Neural progenitor cell (in vitro differentiated cells): ENCODE data around the gene GUCY1A2. TPM values are rescaled to one million over a fixed set of nuclear protein-coding genes. Genes with fewer than 3 reads are reported as not detected.
A peak's percentile ranks its signal among the peaks of the same experiment; 100 is the strongest.

ENCODE experiments used
- DNase-seq: peaks from one replicate; pipeline ENCODE4 v3.0.0-alpha.2; 2016; ENCODE audit warnings: low spot score
- H2AFZ ChIP-seq: fragments of 200-600 bp; sonication (generic); replicated peaks from 2 replicates; pipeline ENCODE4 v1.6.1; 2016; ENCODE audit warnings: antibody characterized with exemption
- H3F3A ChIP-seq: fragments of 200-600 bp; sonication (generic); 2 replicates; pipeline ENCODE4 v1.6.1; 2016; ENCODE audit warnings: antibody characterized with exemption, low read depth
- H3K27ac ChIP-seq: fragments of 200-600 bp; sonication (generic); 2 replicates; pipeline ENCODE4 v1.5.1; 2016; ENCODE audit warnings: mild to moderate bottlenecking
- H3K27me3 ChIP-seq: fragments of 200-600 bp; sonication (generic); 2 replicates; pipeline ENCODE4 v1.6.1; 2016; ENCODE audit warnings: mild to moderate bottlenecking, moderate library complexity
- H3K36me3 ChIP-seq: fragments of 200-600 bp; sonication (generic); 2 replicates; pipeline ENCODE4 v1.5.1; 2016
- H3K4me1 ChIP-seq: fragments of 200-600 bp; sonication (generic); 2 replicates; pipeline ENCODE4 v1.6.1; 2016; ENCODE audit warnings: mixed run types
- H3K4me2 ChIP-seq: fragments of 200-600 bp; sonication (generic); 2 replicates; pipeline ENCODE4 v1.6.1; 2016
- H3K4me3 ChIP-seq: fragments of 200-600 bp; sonication (generic); 2 replicates; pipeline ENCODE4 v1.5.1; 2016
- H3K79me2 ChIP-seq: fragments of 200-600 bp; sonication (generic); 2 replicates; pipeline ENCODE4 v1.6.1; 2016; ENCODE audit warnings: low read depth
- H3K9ac ChIP-seq: fragments of 200-600 bp; sonication (generic); 2 replicates; pipeline ENCODE4 v1.6.1; 2016
- H3K9me3 ChIP-seq: fragments of 200-600 bp; sonication (generic); 2 replicates; pipeline ENCODE4 v1.5.1; 2016; ENCODE audit warnings: low read depth
- H4K20me1 ChIP-seq: fragments of 200-600 bp; sonication (generic); 2 replicates; pipeline ENCODE4 v1.6.1; 2016; ENCODE audit warnings: low read depth
- H3K27ac Mint-ChIP-seq: 3 replicates; pipeline ENCODE4 v1.8.0; 2021; ENCODE audit warnings: mixed read lengths
- H3K27me3 Mint-ChIP-seq: 2 replicates; pipeline ENCODE4 v1.8.0; 2022; ENCODE audit warnings: low read depth, mild to moderate bottlenecking, inconsistent platforms, moderate library complexity, mixed read lengths; ENCODE audit not compliant: insufficient read depth
- H3K36me3 Mint-ChIP-seq: 3 replicates; pipeline ENCODE4 v1.8.0; 2021; ENCODE audit warnings: mixed read lengths
- H3K4me1 Mint-ChIP-seq: 3 replicates; pipeline ENCODE4 v1.8.0; 2021; ENCODE audit warnings: mixed read lengths
- H3K4me3 Mint-ChIP-seq: 3 replicates; pipeline ENCODE4 v1.8.0; 2021; ENCODE audit warnings: mild to moderate bottlenecking, moderate library complexity, mixed read lengths
- H3K9me3 Mint-ChIP-seq: 3 replicates; pipeline ENCODE4 v1.8.0; 2020; ENCODE audit warnings: mixed read lengths
- EZH2 ChIP-seq: fragments of 200-600 bp; sonication (generic); IDR thresholded peaks from 2 replicates; pipeline ENCODE4 v1.6.1; 2017; ENCODE audit warnings: antibody characterized with exemption, mild to moderate bottlenecking, moderate library complexity
- EZH2phosphoT487 ChIP-seq: fragments of 200-600 bp; sonication (generic); IDR thresholded peaks from 2 replicates; pipeline ENCODE4 v1.6.1; 2017; ENCODE audit warnings: antibody characterized with exemption
- total RNA-seq: library from RNA; depleted of rRNA; stranded (reverse); fragments of >200 nt; gene quantifications from 2 replicates; pipeline ENCODE4 v1.2.3, GENCODE V29; 2015; ENCODE audit warnings: low replicate concordance
- TF ChIP-seq, protein P1 (sequence below): fragments of 200-600 bp; sonication (generic); IDR thresholded peaks from 2 replicates; pipeline ENCODE4 v1.5.1; 2017; ENCODE audit warnings: antibody characterized with exemption, mild to moderate bottlenecking

GUCY1A2 gene
- total RNA-seq, 1 donor from 2014 or later: 0.54 TPM

DNA sequence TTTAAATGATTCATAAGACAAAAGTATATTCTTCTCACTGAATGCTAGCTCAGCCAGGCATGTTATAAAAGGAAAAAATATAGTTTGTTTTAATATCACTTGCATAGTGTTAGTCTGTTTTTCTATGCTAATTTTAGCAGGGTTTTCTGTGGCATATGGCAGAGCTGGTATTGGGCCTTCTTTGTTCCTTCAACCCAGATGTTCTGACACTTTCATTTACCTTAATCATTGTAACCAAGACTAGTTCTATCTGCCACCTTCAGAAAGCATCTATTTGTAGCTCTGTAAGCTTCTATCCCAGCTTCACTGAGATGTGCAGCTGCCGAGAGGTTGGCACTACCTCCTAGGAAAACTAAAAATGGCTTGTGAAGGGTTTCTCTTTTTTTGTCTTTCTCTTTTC lies 338.7 kb downstream of the GUCY1A2 start:
- Histone ChIP-seq H3K4me1 (no peaks in the 10 kb centered on the region), H3K4me2 (no peak overlapping the region), H2AFZ (peak overlapping the region; percentile 53), H3F3A (no peaks in the 10 kb centered on the region), H3K79me2 (no peaks in the 10 kb centered on the region), H3K4me3 (no peak overlapping the region), H3K27me3 (no peaks in the 10 kb centered on the region), H3K9me3 (no peaks in the 10 kb centered on the region), H3K27ac (no peak overlapping the region), H3K9ac (no peak overlapping the region), H3K36me3 (no peaks in the 10 kb centered on the region), H4K20me1 (no peaks in the 10 kb centered on the region)
- H3K27ac Mint-ChIP-seq: no peak overlapping the region
- no peaks in the 10 kb centered on the region for H3K9me3 Mint-ChIP-seq
- no peaks in the 10 kb centered on the region for H3K27me3 Mint-ChIP-seq
- H3K4me1 Mint-ChIP-seq: no peaks in the 10 kb centered on the region
- H3K36me3 Mint-ChIP-seq: no peaks in the 10 kb centered on the region
- no peak for DNase-seq
- TF ChIP-seq EZH2 (no peak), EZH2phosphoT487 (no peak)
- TF ChIP-seq, protein P1, sequence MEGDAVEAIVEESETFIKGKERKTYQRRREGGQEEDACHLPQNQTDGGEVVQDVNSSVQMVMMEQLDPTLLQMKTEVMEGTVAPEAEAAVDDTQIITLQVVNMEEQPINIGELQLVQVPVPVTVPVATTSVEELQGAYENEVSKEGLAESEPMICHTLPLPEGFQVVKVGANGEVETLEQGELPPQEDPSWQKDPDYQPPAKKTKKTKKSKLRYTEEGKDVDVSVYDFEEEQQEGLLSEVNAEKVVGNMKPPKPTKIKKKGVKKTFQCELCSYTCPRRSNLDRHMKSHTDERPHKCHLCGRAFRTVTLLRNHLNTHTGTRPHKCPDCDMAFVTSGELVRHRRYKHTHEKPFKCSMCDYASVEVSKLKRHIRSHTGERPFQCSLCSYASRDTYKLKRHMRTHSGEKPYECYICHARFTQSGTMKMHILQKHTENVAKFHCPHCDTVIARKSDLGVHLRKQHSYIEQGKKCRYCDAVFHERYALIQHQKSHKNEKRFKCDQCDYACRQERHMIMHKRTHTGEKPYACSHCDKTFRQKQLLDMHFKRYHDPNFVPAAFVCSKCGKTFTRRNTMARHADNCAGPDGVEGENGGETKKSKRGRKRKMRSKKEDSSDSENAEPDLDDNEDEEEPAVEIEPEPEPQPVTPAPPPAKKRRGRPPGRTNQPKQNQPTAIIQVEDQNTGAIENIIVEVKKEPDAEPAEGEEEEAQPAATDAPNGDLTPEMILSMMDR: no peak
- H3K4me3 Mint-ChIP-seq: no peak overlapping the region

DNA sequence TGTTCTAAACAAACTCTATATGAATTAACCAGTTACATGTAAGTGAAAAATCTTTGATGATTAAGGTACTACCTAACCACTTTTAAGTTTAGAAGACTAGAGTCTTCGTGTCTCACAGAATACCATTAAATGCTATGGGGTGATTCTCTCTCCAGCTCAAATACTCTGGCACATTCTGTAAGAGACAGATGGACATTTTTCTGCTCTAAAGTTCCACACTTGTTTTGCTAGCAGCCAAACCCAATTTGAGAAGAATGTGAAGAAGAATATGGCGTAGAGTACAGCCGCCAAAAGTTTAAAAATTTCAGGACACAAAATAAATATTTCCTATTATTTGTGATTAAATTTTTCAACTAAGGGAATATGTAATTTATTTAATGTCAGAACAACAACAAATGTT lies 339.1 kb downstream of the GUCY1A2 start:
- DNase-seq: no peak
- no peak overlapping the region for H3K9ac ChIP-seq
- H3K4me1 ChIP-seq: no peaks in the 10 kb centered on the region
- TF ChIP-seq EZH2 (no peak), EZH2phosphoT487 (no peak)
- TF ChIP-seq, protein P1: no peak
- Mint-ChIP-seq H3K9me3 (no peaks in the 10 kb centered on the region), H3K27me3 (no peaks in the 10 kb centered on the region), H3K4me3 (no peak overlapping the region), H3K4me1 (no peaks in the 10 kb centered on the region), H3K27ac (no peak overlapping the region), H3K36me3 (no peaks in the 10 kb centered on the region)
- no peak overlapping the region for H3K4me2 ChIP-seq
- H2AFZ ChIP-seq: no peak overlapping the region
- H3K36me3 ChIP-seq: no peaks in the 10 kb centered on the region
- H4K20me1 ChIP-seq: no peaks in the 10 kb centered on the region
- H3K79me2 ChIP-seq: no peaks in the 10 kb centered on the region
- no peaks in the 10 kb centered on the region for H3K9me3 ChIP-seq
- no peak overlapping the region for H3K27ac ChIP-seq
- H3F3A ChIP-seq: no peaks in the 10 kb centered on the region
- H3K4me3 ChIP-seq: no peak overlapping the region
- H3K27me3 ChIP-seq: no peaks in the 10 kb centered on the region

DNA sequence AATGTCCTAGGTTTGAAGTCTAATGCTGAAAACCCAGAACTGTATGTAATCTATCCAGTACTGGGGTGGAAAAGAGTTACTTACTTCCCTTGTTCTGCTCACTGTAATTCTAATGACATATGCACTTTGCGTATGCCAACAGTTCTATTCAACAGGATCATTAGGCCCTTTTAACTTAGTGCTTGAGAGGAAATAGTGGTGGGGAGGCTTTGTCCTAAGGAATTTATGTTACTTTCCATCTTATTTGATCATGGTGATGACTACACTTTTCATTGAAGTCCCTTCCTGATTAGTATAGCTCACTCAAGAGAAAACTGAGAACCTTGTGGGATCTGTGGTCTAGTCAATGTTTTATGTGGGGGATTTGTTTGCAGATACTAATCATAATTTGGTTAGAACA lies 348.2 kb downstream of the GUCY1A2 start:
- Histone ChIP-seq H3K27ac (no peak overlapping the region), H3K9ac (no peak overlapping the region), H2AFZ (no peak overlapping the region), H3K27me3 (no peaks in the 10 kb centered on the region), H3K4me3 (no peak overlapping the region), H3K36me3 (no peaks in the 10 kb centered on the region), H3K4me2 (no peak overlapping the region), H3K79me2 (no peaks in the 10 kb centered on the region), H3F3A (no peaks in the 10 kb centered on the region), H3K4me1 (no peaks in the 10 kb centered on the region), H3K9me3 (no peaks in the 10 kb centered on the region), H4K20me1 (no peaks in the 10 kb centered on the region)
- no peak for DNase-seq
- no peaks in the 10 kb centered on the region for H3K27me3 Mint-ChIP-seq
- no peaks in the 10 kb centered on the region for H3K9me3 Mint-ChIP-seq
- H3K36me3 Mint-ChIP-seq: no peaks in the 10 kb centered on the region
- H3K27ac Mint-ChIP-seq: no peak overlapping the region
- H3K4me3 Mint-ChIP-seq: no peak overlapping the region
- H3K4me1 Mint-ChIP-seq: no peaks in the 10 kb centered on the region
- TF ChIP-seq, protein P1: no peak
- no peak for TF ChIP-seq EZH2phosphoT487
- TF ChIP-seq EZH2: no peak

DNA sequence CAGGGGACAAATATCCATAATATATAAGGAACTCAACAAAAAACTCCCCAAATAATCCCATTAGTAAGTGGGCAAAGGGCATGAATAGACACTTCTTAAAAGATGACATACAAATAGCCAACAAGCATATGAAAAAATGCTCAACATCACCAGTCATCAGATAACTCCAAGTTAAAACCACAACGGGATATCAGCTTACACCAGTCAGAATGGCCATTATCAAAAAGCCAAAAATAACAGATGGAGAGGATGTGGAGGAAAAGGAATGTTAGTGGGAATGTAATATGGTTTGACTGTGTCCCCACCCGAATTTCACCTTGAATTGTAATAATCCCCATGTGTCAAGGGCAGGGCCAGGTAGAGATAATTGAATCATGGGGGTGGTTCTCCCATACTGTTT lies 350.1 kb downstream of the GUCY1A2 start:
- no peaks in the 10 kb centered on the region for H3K4me1 ChIP-seq
- H3K36me3 ChIP-seq: no peaks in the 10 kb centered on the region
- no peaks in the 10 kb centered on the region for H3F3A ChIP-seq
- no peaks in the 10 kb centered on the region for H3K4me1 Mint-ChIP-seq
- H3K9me3 ChIP-seq: no peaks in the 10 kb centered on the region
- H3K4me3 ChIP-seq: no peak overlapping the region
- H3K9ac ChIP-seq: no peak overlapping the region
- no peak overlapping the region for H3K4me2 ChIP-seq
- no peaks in the 10 kb centered on the region for H3K79me2 ChIP-seq
- TF ChIP-seq, protein P1: no peak
- TF ChIP-seq EZH2phosphoT487 (no peak), EZH2 (no peak)
- H3K36me3 Mint-ChIP-seq: no peaks in the 10 kb centered on the region
- no peaks in the 10 kb centered on the region for H3K27me3 Mint-ChIP-seq
- H3K4me3 Mint-ChIP-seq: no peak overlapping the region
- H3K9me3 Mint-ChIP-seq: no peaks in the 10 kb centered on the region
- H3K27me3 ChIP-seq: no peaks in the 10 kb centered on the region
- no peaks in the 10 kb centered on the region for H4K20me1 ChIP-seq
- H3K27ac Mint-ChIP-seq: no peak overlapping the region
- no peak overlapping the region for H2AFZ ChIP-seq
- H3K27ac ChIP-seq: no peak overlapping the region
- no peak for DNase-seq
